Right atrium auricular region (tissue), 2 donors: ENCODE measurements around the gene CTTNBP2NL. TPM values are rescaled to one million over a fixed set of nuclear protein-coding genes. Genes with fewer than 3 reads are reported as not detected.
"Not testable (repeated sequence)": the region's sequence is repeated elsewhere in the genome, so short reads cannot be mapped to it uniquely, and the experiment has no call there.

ENCODE experiments used
- DNase-seq: peaks from one replicate; pipeline ENCODE4 v3.0.0-alpha.2; 2019; ENCODE audit warnings: low spot score
- H3K27ac ChIP-seq, 2 donors: fragments of 200-600 bp; sonication (generic); 1 replicate in 1 of 2; 2 replicates in 1 of 2; pipeline ENCODE4 v1.5.1; 2016 to 2019
- H3K27me3 ChIP-seq, 2 donors: fragments of 200-600 bp; sonication (generic); one replicate each; pipeline versions ENCODE4 v1.5.1 to v1.6.0; 2017 to 2019
- H3K36me3 ChIP-seq: fragments of 200-600 bp; sonication (generic); one replicate; pipeline ENCODE4 v1.5.1; 2016
- H3K4me1 ChIP-seq, 2 donors: fragments of 200-600 bp; sonication (generic); one replicate each; pipeline versions ENCODE4 v1.5.1 to v1.6.0; 2017 to 2019
- H3K4me3 ChIP-seq, 2 donors: fragments of 200-600 bp; sonication (generic); 1 replicate in 1 of 2; 2 replicates in 1 of 2; pipeline ENCODE4 v1.5.1; 2017 to 2019; ENCODE audit warnings: mild to moderate bottlenecking in 1 of 2, moderate library complexity in 1 of 2
- H3K9me3 ChIP-seq, 2 donors: fragments of 200-600 bp; sonication (generic); one replicate each; pipeline ENCODE4 v1.5.1; 2019
- total RNA-seq, 2 donors: library from RNA; depleted of rRNA; stranded (reverse); fragments of >200 nt; gene quantifications; one replicate each; pipeline ENCODE4 v1.1.0, GENCODE V29; 2016
- TF ChIP-seq, protein P1 (sequence below), 2 donors: fragments of 200-600 bp; sonication (generic); IDR thresholded peaks; one replicate each; pipeline ENCODE4 v1.5.1; 2019; ENCODE audit warnings: antibody characterized with exemption in 2 of 2

Gene CTTNBP2NL
- total RNA-seq, 2 donors from 2014 or later = 10.2 to 13.4 TPM

DNA sequence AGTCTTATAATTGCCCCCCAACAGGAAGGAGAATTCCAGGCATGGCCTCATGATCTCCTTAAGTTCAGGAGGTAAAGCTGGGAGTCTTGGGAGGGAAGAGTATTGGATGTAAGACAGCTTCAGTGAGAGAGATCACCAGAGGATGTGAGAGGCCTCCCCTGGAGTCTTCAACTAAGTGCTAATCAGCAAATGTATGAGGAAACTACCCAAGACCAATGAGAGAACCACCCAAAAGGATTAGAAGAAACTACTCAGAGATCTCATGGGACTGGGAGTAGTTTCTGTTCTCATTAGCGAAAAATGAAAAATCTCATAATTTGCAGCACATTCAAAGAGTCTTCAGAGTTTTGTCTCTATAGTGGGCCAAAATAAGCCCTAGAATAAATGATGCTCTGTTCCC, 76.1 kb downstream of the CTTNBP2NL start:
- Histone ChIP-seq H3K36me3 (no peaks in the 10 kb centered on the region), H3K4me1 (no peaks in the 10 kb centered on the region), H3K27me3 (no peaks in the 10 kb centered on the region), H3K27ac (no peak overlapping the region), H3K4me3 (no peak overlapping the region), H3K9me3 (peaks cover 2 to 5% of the 10 kb centered on the region in 2 donors)
- DNase-seq = no peak
- TF ChIP-seq, protein P1, sequence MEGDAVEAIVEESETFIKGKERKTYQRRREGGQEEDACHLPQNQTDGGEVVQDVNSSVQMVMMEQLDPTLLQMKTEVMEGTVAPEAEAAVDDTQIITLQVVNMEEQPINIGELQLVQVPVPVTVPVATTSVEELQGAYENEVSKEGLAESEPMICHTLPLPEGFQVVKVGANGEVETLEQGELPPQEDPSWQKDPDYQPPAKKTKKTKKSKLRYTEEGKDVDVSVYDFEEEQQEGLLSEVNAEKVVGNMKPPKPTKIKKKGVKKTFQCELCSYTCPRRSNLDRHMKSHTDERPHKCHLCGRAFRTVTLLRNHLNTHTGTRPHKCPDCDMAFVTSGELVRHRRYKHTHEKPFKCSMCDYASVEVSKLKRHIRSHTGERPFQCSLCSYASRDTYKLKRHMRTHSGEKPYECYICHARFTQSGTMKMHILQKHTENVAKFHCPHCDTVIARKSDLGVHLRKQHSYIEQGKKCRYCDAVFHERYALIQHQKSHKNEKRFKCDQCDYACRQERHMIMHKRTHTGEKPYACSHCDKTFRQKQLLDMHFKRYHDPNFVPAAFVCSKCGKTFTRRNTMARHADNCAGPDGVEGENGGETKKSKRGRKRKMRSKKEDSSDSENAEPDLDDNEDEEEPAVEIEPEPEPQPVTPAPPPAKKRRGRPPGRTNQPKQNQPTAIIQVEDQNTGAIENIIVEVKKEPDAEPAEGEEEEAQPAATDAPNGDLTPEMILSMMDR (IDR thresholded peaks at IDR 0.05) = no peak

DNA sequence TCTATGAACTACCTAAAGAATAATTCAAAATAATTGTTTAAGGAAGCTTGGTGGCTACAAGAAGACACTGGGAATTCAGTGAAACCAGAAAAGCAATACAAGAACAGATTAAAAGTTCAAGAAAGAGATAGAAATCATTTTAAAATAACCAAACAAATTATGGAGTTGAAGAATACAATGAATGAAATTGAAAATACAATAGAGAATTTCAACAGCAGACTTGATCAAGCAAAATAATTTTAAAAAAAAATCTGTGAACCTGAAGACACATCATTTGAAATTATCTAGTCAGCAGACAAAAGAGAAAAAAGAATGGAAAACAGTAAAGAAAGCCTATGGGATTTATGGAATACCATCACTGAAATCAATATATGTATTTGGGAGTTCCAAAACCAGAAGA, 81.5 kb downstream of the CTTNBP2NL start:
- no peaks in the 10 kb centered on the region for H3K27me3 ChIP-seq
- no peaks in the 10 kb centered on the region for H3K36me3 ChIP-seq
- H3K4me3 ChIP-seq = no peak overlapping the region
- H3K9me3 ChIP-seq = peaks cover 4 to 17% of the 10 kb centered on the region in 2 donors
- no peak overlapping the region for H3K27ac ChIP-seq
- no peak for DNase-seq
- TF ChIP-seq, protein P1 (IDR thresholded peaks at IDR 0.05) = no peak
- no peaks in the 10 kb centered on the region for H3K4me1 ChIP-seq

- TF ChIP-seq, protein P1 (IDR thresholded peaks at IDR 0.05) = no peak
- Histone ChIP-seq H3K36me3 (no peaks in the 10 kb centered on the region), H3K9me3 (peaks cover 4 to 17% of the 10 kb centered on the region in 2 donors)
Measured at GRCh38 chr1:112478314-112478713, 82.3 kb downstream of the CTTNBP2NL start.

GRCh38 chr1:112486063-112486462, 90.0 kb downstream of the CTTNBP2NL start:
- not testable (repeated sequence) for H3K9me3 ChIP-seq, H3K27ac ChIP-seq, H3K36me3 ChIP-seq, H3K4me3 ChIP-seq, H3K4me1 ChIP-seq, DNase-seq, H3K27me3 ChIP-seq

More at GRCh38 chr1:112478314-112478713, 82.3 kb downstream of the CTTNBP2NL start:
- Histone ChIP-seq H3K4me3 (no peak overlapping the region), H3K4me1 (no peaks in the 10 kb centered on the region), H3K27ac (no peak overlapping the region), H3K27me3 (no peaks in the 10 kb centered on the region)
- no peak for DNase-seq

DNA sequence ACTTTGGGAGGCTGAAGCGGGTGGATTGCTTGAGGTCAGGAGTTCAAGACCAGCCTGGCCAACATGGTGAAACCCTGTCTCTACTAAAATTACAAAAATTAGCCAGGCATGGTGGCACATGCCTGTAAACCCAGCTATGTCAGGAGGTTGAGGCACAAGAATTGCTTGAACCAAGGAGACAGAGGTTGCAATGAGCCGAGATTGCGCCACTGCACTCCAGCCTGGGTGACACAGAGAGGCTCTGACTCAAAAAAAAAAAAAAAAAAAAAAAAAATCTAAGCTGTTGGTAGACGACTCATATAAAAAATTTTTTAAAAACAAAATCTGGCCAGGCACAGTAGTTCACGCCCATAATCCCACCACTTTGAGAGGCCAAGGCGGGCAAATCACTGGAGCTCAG, 91.7 kb downstream of the CTTNBP2NL start:
- not testable (repeated sequence) for H3K4me3 ChIP-seq, H3K36me3 ChIP-seq, H3K27ac ChIP-seq, H3K9me3 ChIP-seq, H3K4me1 ChIP-seq, H3K27me3 ChIP-seq, DNase-seq

- no peak overlapping the region for H3K4me3 ChIP-seq
- H3K36me3 ChIP-seq = no peaks in the 10 kb centered on the region
- no peaks in the 10 kb centered on the region for H3K27me3 ChIP-seq
- no peaks in the 10 kb centered on the region for H3K9me3 ChIP-seq
- TF ChIP-seq, protein P1 (IDR thresholded peaks at IDR 0.05) = no peak
- H3K27ac ChIP-seq = no peak overlapping the region
- H3K4me1 ChIP-seq = no peaks in the 10 kb centered on the region
- DNase-seq = no peak
Measured at GRCh38 chr1:112488141-112488540, 92.1 kb downstream of the CTTNBP2NL start.

DNA sequence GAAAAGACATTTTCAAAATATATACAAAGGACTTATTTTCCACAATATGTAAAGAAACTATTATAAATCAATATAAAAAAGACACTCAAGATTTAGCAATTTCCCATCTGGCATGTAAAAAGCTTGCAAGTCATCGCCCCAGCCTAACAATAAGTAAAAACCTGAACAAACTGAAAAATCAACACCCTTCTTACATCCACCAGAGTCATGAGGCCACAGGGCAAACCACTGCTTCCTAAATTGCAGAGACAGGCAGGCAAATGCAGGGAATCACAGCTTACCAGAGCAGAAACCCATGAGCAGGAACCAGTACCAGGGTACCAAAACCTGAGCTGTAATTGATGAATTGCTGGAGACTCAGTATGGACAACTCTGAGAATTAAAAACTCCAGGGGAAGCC, 96.1 kb downstream of the CTTNBP2NL start:
- Histone ChIP-seq H3K27ac (no peak overlapping the region), H3K9me3 (no peaks in the 10 kb centered on the region), H3K36me3 (no peaks in the 10 kb centered on the region), H3K4me3 (no peak overlapping the region), H3K27me3 (no peaks in the 10 kb centered on the region), H3K4me1 (no peaks in the 10 kb centered on the region)
- TF ChIP-seq, protein P1 (IDR thresholded peaks at IDR 0.05) = no peak
- no peak for DNase-seq
